ENCODE results near the gene NFAT5.
"Not testable (repeated sequence)": the region's sequence is repeated elsewhere in the genome, so short reads cannot be mapped to it uniquely, and the experiment has no call there.

Gene NFAT5

GRCh38 chr16:69537706-69538080, 28.1 kb upstream of the NFAT5 start:
- no peak overlapping the region for H3K4me3 ChIP-seq (ENCODE audit: low read depth, low read length)
- DNase-seq (ENCODE audit: low read depth): no peak
- TF ChIP-seq, protein P1, sequence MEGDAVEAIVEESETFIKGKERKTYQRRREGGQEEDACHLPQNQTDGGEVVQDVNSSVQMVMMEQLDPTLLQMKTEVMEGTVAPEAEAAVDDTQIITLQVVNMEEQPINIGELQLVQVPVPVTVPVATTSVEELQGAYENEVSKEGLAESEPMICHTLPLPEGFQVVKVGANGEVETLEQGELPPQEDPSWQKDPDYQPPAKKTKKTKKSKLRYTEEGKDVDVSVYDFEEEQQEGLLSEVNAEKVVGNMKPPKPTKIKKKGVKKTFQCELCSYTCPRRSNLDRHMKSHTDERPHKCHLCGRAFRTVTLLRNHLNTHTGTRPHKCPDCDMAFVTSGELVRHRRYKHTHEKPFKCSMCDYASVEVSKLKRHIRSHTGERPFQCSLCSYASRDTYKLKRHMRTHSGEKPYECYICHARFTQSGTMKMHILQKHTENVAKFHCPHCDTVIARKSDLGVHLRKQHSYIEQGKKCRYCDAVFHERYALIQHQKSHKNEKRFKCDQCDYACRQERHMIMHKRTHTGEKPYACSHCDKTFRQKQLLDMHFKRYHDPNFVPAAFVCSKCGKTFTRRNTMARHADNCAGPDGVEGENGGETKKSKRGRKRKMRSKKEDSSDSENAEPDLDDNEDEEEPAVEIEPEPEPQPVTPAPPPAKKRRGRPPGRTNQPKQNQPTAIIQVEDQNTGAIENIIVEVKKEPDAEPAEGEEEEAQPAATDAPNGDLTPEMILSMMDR (IDR thresholded peaks at IDR 0.05; ENCODE audit: low read depth, low read length, missing control alignments): no peak

DNA sequence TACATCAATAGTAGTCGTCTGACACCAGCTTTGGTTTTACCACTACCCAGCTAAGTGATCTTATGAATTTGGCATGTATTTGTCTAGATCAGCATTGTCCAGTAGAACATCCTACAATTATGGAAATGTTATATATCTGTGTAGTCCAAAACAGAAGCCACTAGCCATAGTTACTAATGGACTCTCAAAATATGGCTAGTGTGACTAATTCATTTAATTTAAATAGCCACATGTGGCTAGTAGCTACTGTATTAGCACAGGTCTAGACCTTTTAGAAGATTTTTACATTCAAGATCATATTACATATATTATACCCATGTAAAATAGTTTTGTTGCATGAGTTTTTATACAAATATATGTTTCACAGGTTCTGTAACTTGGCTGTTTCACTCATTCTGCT, 27.0 kb upstream of the NFAT5 start:
- DNase-seq (ENCODE audit: low read depth): no peak
- H3K4me3 ChIP-seq (ENCODE audit: low read depth, low read length): no peak overlapping the region
- TF ChIP-seq, protein P1 (IDR thresholded peaks at IDR 0.05; ENCODE audit: low read depth, low read length, missing control alignments): no peak

- H3K4me3 ChIP-seq (ENCODE audit: low read depth, low read length): no peak overlapping the region
- TF ChIP-seq, protein P1 (IDR thresholded peaks at IDR 0.05; ENCODE audit: low read depth, low read length, missing control alignments): no peak
- DNase-seq (ENCODE audit: low read depth): no peak
Measured at GRCh38 chr16:69542974-69543373, 22.8 kb upstream of the NFAT5 start.

GRCh38 chr16:69544088-69544487, 21.7 kb upstream of the NFAT5 start:
- DNase-seq (ENCODE audit: low read depth): no peak
- TF ChIP-seq, protein P1 (IDR thresholded peaks at IDR 0.05; ENCODE audit: low read depth, low read length, missing control alignments): no peak

DNA sequence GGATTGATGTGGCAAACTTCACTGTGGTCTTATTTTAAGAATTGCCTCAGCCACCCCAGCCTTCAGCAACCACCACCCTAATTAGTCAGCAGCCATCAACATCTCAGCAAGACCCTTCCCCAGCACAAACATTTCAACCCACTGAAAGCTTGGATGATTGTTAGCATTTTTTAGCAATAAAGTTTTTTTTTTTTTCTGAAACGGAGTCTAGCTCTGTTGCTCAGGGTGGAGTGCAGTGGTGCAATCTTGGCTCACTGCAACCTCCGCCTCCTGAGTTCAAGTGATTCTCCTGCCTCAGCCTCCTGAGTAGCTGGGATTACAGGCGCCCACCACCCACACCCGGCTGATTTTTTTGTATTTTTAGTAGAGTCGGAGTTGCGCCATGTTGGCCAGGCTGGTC, 19.1 kb upstream of the NFAT5 start:
- DNase-seq (ENCODE audit: low read depth); H3K4me3 ChIP-seq (ENCODE audit: low read depth, low read length): not testable (repeated sequence)

More at GRCh38 chr16:69544088-69544487, 21.7 kb upstream of the NFAT5 start:
- no peak overlapping the region for H3K4me3 ChIP-seq (ENCODE audit: low read depth, low read length)

DNA sequence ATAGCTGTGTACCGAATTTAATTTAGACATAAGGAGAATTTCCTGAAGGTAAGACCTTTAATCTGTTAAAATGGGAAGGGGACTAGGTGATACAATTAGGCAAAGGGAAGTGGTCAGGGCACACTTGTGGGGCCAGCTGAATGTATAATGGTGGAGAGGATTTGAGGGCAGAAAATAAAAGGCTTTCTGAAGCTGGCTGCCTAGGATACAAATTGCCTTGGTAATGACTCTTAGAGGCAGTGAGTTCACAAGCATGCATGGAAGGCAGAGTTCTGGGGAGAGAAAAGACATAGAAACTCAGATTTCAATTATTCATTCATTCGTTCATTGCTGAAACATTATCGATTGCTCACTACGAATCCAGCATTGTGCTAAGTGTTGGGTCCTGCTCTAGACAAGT, 12.4 kb upstream of the NFAT5 start:
- H3K4me3 ChIP-seq (ENCODE audit: low read depth, low read length): no peak overlapping the region
- DNase-seq (ENCODE audit: low read depth): no peak
- TF ChIP-seq, protein P1 (IDR thresholded peaks at IDR 0.05; ENCODE audit: low read depth, low read length, missing control alignments): no peak

GRCh38 chr16:69554495-69554894, 11.3 kb upstream of the NFAT5 start:
- H3K4me3 ChIP-seq (ENCODE audit: low read depth, low read length): no peak overlapping the region
- TF ChIP-seq, protein P1 (IDR thresholded peaks at IDR 0.05; ENCODE audit: low read depth, low read length, missing control alignments): no peak
- DNase-seq (ENCODE audit: low read depth): no peak

GRCh38 chr16:69555437-69555836, 10.3 kb upstream of the NFAT5 start:
- H3K4me3 ChIP-seq (ENCODE audit: low read depth, low read length): no peak overlapping the region
- TF ChIP-seq, protein P1 (IDR thresholded peaks at IDR 0.05; ENCODE audit: low read depth, low read length, missing control alignments): no peak
- no peak for DNase-seq (ENCODE audit: low read depth)

Data from GM12864 (cell line).